ENCODE measurements around the gene SMYD3. TPM values are rescaled to one million over a fixed set of nuclear protein-coding genes. Genes with fewer than 3 reads are reported as not detected.

SMYD3 gene
- total RNA-seq, 1 experiment from 2014 or later = 29.6 TPM

- CTCF ChIA-PET = no interaction called here
- no peak overlapping the region for H3K4me2 ChIP-seq
Observed at GRCh38 chr1:246295968-246296367, 211.1 kb downstream of the SMYD3 start.

GRCh38 chr1:246295340-246295739 lies 211.7 kb downstream of the SMYD3 start:
- Histone ChIP-seq H3K9me2 (ENCODE audit: insufficient read depth) (no peaks in the 10 kb centered on the region), H3K27me3 (ENCODE audit: insufficient read depth, low read depth) (no peaks in the 10 kb centered on the region), H3F3A (ENCODE audit: insufficient read depth, low read depth) (no peaks in the 10 kb centered on the region), H4K20me1 (ENCODE audit: insufficient read depth) (no peaks in the 10 kb centered on the region), H3K4me3 (no peak overlapping the region), H3K36me3 (ENCODE audit: low read depth) (no peaks in the 10 kb centered on the region), H3K9me3 (ENCODE audit: insufficient read depth, low read depth) (no peaks in the 10 kb centered on the region), H3K79me2 (ENCODE audit: low read depth) (no peaks in the 10 kb centered on the region), H3K27ac (no peak overlapping the region), H3K4me1 (replicated peaks; ENCODE audit: insufficient read depth) (no peaks in the 10 kb centered on the region), H2AFZ (no peak overlapping the region), H3K4me2 (no peak overlapping the region)
- ChIA-PET CTCF (no interaction called here), POLR2A (ENCODE audit: unreplicated experiment) (no interaction called here)
- intact Hi-C loops (cut with micrococcal nuclease; ENCODE audit: unreplicated experiment) = no loop called here
- BruUV-seq (replicated peaks) = no TSS peak
- no peak for DNase-seq
- TF ChIP-seq CTCF (conservative IDR thresholded peaks at IDR 0.05) (no peak), EZH2 (IDR thresholded peaks at IDR 0.05; ENCODE audit: low read depth) (no peak)

More at GRCh38 chr1:246295968-246296367, 211.1 kb downstream of the SMYD3 start:
- H3K9me3 ChIP-seq (ENCODE audit: insufficient read depth, low read depth) = no peaks in the 10 kb centered on the region
- H3K4me3 ChIP-seq = no peak overlapping the region
- no peak overlapping the region for H3K27ac ChIP-seq
- no peaks in the 10 kb centered on the region for H3K9me2 ChIP-seq (ENCODE audit: insufficient read depth)
- POLR2A ChIA-PET (ENCODE audit: unreplicated experiment) = no interaction called here
- no peaks in the 10 kb centered on the region for H3K36me3 ChIP-seq (ENCODE audit: low read depth)
- no peaks in the 10 kb centered on the region for H3K4me1 ChIP-seq (replicated peaks; ENCODE audit: insufficient read depth)
- H4K20me1 ChIP-seq (ENCODE audit: insufficient read depth) = no peaks in the 10 kb centered on the region
- no peaks in the 10 kb centered on the region for H3K79me2 ChIP-seq (ENCODE audit: low read depth)
- DNase-seq = no peak
- no peaks in the 10 kb centered on the region for H3F3A ChIP-seq (ENCODE audit: insufficient read depth, low read depth)
- intact Hi-C loops (cut with micrococcal nuclease; ENCODE audit: unreplicated experiment) = no loop called here
- H3K27me3 ChIP-seq (ENCODE audit: insufficient read depth, low read depth) = no peaks in the 10 kb centered on the region
- TF ChIP-seq CTCF (conservative IDR thresholded peaks at IDR 0.05) = no peak
- no peak for TF ChIP-seq EZH2 (IDR thresholded peaks at IDR 0.05; ENCODE audit: low read depth)
- no TSS peak for BruUV-seq (replicated peaks)
- H2AFZ ChIP-seq = no peak overlapping the region

- ChIA-PET CTCF (no interaction called here), POLR2A (ENCODE audit: unreplicated experiment) (no interaction called here)
Observed at GRCh38 chr1:246294263-246294662, 212.8 kb downstream of the SMYD3 start.

More at GRCh38 chr1:246294263-246294662, 212.8 kb downstream of the SMYD3 start:
- Histone ChIP-seq H3K9me2 (ENCODE audit: insufficient read depth) (no peaks in the 10 kb centered on the region), H3K4me1 (replicated peaks; ENCODE audit: insufficient read depth) (no peaks in the 10 kb centered on the region), H3F3A (ENCODE audit: insufficient read depth, low read depth) (no peaks in the 10 kb centered on the region), H2AFZ (no peak overlapping the region), H4K20me1 (ENCODE audit: insufficient read depth) (no peaks in the 10 kb centered on the region), H3K36me3 (ENCODE audit: low read depth) (no peaks in the 10 kb centered on the region), H3K4me3 (no peak overlapping the region), H3K27ac (no peak overlapping the region), H3K27me3 (ENCODE audit: insufficient read depth, low read depth) (no peaks in the 10 kb centered on the region), H3K79me2 (ENCODE audit: low read depth) (no peaks in the 10 kb centered on the region), H3K4me2 (no peak overlapping the region), H3K9me3 (ENCODE audit: insufficient read depth, low read depth) (no peaks in the 10 kb centered on the region)
- DNase-seq = no peak
- TF ChIP-seq CTCF (conservative IDR thresholded peaks at IDR 0.05) = no peak
- no peak for TF ChIP-seq EZH2 (IDR thresholded peaks at IDR 0.05; ENCODE audit: low read depth)
- BruUV-seq (replicated peaks) = no TSS peak
- intact Hi-C loops (cut with micrococcal nuclease; ENCODE audit: unreplicated experiment) = no loop called here
